Kasumi-1 (cell line): ENCODE measurements around the gene ZIC4.

Experiments
- DNase-seq, 2 experiments: peaks; one replicate each; lab custom pipeline; 2025; lab: John Stamatoyannopoulos, UW

ZIC4 gene

GRCh38 chr3:147417551-147418295 lies 11.4 kb upstream of the ZIC4 start:
- DNase-seq: no peak

- DNase-seq: no peak
Measured at GRCh38 chr3:147416931-147417330, 10.6 kb upstream of the ZIC4 start.

- DNase-seq: no peak
Measured at GRCh38 chr3:147415874-147416273, 9.5 kb upstream of the ZIC4 start.

GRCh38 chr3:147415286-147415685 lies 8.9 kb upstream of the ZIC4 start:
- no peak for DNase-seq

DNA sequence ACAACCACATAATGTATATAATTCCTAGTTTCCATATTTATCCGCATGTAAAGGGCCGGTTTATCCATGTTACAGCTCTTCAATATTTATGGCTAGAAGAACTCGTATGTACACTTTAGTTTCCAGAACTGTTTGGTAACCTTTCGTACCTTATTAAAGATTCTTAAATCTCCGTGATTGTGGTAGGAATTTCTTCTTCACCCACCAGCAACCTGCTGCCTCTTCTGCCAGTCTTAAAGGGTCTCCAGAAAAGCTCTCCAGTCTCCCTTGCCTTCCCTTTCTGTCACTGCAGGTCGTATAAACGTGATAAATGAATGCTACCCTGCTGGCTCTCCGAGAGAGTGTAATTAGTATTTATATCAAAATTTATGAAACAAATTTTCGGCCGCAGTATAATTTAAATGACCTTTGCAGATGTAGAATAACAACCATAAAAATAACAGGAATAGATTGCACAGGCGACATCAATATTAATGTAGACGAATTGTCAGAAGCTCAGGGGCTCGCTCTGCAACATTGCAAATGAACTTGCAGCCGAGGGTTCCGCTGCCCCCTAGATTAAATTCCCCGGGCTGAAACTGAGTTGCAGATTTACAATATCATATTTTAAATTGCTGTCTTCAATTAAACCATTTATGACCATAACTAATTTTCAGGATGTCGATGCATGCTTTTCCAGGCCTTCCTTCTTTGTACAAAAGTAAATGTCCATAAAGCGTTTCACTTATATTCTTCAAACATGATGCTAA lies 8.2 kb upstream of the ZIC4 start:
- DNase-seq: no peak

GRCh38 chr3:147413686-147414389 lies 7.5 kb upstream of the ZIC4 start:
- no peak for DNase-seq

DNA sequence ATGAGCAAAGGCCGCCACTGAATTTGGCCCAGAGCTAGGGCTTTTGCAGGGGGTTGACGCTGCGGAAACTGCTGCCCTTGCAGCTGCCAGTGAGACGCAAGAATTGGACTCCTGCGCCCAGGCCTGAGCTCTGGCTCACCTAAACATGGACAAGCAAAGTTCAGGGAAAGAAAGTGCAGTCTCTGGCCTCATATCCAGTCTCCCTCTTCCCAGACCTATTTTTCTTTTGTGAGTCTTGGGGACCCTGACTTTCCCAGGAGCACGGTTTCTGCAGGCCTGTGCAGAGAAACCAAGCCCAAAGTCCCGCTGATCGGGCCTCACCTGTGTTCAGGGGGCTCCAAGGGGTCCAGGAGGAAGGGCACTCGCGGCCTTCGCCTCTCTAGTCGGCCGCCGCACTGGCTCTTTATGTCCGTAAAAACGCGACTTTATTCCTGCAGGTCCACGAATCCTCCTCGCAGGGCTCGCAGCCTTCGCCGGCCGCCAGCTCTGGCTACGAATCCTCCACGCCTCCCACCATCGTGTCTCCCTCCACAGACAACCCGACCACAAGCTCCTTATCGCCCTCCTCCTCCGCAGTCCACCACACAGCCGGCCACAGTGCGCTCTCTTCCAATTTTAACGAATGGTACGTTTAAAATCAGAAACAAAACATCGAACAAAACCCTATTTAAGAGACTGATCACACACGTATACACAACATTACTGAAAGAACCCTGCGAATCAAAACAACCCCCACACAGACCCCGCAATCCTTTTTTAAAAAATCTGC lies 6.8 kb upstream of the ZIC4 start:
- no peak for DNase-seq

DNA sequence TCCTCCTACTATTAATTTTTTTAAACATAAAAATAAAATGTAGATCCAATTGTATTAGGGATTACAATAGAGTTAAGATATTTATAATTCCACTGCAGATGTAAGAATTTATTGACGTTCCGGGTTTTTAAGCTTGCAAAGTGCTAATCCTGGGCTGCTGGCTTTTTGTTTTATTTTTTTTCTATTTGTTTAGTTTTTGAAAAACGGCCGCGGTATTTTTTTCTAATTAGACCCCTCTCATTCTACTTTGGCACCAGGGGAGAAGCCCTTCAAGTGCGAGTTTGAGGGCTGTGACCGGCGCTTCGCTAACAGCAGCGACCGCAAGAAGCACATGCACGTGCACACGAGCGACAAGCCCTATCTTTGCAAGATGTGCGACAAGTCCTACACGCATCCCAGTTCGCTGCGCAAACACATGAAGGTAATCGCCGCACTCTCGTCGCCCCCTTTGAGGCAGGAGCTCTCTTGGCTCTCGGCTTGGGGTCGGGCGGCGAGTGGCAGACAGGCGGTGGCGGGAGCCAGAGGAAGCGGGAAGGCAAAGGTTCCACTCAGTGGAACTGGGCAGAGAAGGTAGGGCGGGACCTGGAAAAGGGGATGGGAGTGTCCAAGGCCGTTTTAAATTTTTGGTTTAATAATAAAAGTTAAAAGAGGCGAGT lies 6.0 kb upstream of the ZIC4 start:
- DNase-seq: no peak

- no peak for DNase-seq
Measured at GRCh38 chr3:147411815-147412241, 5.5 kb upstream of the ZIC4 start.

DNA sequence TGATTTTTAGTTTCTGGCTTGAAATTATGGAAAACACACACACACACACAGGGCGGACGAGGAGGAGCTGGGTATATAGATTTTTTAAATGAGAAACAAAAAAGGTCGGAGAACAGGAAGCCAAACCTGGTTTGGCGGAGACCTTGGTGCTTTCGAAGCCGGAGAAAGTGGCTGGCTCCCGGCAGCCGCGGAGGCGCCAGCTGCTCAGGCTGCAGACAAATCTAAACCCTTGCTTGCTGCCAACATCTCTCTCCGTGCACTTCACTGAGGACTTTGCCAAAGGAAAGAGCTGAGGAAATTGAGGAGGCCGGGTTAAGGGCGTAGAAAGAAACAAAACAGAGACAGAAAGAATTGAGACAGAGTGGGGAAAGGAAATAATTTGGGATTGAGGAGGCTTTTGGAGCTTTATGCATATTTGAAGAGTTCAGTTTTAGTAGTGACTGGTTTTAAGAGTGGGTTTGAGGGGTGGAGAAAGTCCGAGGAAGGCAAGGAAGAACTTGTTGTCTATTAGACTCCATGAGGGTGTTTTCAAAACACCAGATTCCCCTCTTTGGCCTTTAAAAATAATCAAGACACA lies 5.0 kb upstream of the ZIC4 start:
- DNase-seq: no peak

DNA sequence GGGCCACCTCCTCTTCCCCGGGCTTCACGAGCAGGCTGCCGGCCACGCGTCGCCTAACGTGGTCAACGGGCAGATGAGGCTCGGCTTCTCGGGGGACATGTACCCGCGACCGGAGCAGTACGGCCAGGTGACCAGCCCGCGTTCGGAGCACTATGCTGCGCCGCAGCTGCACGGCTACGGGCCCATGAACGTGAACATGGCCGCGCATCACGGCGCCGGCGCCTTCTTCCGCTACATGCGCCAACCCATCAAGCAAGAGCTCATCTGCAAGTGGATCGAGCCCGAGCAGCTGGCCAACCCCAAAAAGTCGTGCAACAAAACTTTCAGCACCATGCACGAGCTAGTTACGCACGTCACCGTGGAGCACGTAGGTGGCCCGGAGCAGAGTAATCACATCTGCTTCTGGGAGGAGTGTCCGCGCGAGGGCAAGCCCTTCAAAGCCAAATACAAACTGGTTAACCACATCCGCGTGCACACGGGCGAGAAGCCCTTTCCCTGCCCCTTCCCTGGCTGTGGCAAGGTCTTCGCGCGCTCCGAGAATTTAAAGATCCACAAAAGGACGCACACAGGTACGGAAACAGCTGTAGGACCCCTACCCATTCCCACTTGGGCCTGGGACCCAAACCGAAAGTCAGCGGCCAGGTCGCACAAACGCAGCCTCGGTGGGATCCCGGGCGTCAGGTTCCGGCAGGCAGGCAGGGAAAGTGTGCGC lies 4.3 kb upstream of the ZIC4 start:
- no peak for DNase-seq

DNA sequence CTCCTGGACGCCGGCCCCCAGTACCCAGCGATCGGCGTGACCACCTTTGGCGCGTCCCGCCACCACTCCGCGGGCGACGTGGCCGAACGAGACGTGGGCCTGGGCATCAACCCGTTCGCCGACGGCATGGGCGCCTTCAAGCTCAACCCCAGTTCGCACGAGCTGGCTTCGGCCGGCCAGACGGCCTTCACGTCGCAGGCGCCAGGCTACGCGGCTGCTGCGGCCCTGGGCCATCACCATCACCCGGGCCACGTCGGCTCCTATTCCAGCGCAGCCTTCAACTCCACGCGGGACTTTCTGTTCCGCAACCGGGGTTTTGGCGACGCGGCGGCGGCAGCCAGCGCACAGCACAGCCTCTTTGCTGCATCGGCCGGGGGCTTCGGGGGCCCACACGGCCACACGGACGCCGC lies 3.8 kb upstream of the ZIC4 start:
- DNase-seq: no peak

DNA sequence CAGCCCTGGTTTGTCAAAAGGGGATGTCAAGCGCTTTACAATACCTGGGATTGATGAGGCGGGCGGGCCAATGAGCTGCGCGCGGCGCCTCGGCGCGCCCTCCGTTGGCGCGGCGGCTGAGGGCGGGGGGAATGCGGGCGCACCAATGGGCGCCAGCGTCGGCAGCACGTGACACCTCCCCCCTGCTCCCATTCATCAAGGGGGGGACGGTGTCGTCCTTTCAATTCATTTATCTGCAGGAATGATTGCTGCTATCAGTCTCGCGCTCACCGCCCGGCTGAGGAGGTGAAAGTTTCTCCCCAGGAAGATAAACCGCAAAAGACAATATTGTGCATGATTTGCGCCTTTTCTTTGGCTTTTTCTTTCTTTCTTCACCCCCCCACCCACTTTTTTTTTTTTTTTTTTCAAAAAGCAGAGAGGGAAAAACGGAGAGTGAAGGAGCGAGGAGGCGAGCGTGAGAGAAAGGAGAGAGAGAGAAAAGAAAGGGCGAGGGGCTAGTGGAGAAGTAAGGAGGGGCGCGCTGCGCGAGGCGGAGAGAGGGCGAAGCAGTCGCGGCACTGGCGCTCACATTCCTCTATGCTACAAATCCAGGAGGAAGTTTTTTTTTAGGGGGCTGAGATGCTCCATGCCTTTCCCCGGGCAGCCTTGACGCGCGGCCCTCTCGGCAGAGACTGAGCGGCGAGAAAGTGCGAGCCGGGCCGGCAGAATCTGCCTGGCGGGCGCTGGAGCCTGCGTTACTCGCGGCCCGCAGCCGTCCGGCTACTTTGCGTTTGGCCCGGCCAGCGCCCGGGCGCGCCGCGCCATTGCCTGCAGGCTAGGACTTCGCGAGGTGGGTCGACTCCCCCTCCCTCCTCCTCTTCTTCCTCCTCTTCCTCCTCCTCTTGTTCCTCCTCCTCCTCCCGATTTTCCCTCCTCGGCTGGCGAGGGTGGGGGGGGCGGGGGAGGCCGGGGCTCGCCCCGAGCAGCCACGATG lies 3.1 kb upstream of the ZIC4 start, which contains the start of gene ZIC1:
TSS of gene ZIC1 (plus strand) at position 223 of the 973 bp plus-strand sequence. CDS start at position 971, 748 bp downstream.
- no peak for DNase-seq

DNA sequence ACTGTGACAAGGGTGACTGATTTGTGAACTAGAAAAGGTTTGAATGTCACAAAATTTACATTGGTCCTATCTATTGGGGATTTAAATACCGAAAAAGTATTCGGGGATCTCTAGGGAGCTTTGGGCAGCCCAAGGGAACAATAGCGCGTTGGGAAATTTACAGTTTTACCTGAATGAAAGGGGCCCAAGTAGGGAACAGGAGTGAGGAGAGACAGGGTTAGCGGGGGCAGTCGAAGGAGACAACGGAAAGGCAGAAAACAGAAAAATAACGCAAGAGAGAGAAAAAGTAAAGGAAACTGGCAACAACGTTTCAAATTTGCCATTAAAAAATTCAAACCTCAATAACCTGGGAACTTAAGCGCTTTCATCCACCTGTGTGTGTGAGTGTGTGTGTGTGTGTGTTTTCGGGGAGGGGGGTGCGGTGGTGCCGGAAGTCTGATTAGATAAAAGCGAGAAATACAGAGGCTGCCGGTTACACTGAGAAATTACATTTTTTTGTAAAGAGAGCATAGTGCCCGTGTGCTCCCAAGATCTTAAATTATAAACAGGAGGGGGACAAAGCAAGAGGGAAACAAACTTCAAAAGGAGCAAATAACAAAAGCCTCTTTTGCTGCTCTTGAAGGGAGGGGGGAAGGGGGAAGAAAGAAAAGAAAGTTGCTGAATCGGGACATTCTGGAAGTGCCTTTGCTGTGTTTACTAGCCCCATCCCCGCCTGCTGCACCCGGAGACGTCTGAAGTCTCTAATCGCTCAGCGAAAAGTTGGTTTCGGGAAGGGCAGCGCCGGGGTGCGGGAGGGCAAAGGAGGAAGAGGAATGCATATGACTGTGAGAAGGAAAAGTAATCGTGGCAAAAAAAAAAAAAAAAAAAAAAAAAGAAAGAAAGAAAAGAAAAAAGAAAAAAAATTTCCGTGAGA lies 2.1 kb upstream of the ZIC4 start:
- no peak for DNase-seq

- DNase-seq: no peak
Measured at GRCh38 chr3:147407498-147408187, 1.3 kb upstream of the ZIC4 start.

DNA sequence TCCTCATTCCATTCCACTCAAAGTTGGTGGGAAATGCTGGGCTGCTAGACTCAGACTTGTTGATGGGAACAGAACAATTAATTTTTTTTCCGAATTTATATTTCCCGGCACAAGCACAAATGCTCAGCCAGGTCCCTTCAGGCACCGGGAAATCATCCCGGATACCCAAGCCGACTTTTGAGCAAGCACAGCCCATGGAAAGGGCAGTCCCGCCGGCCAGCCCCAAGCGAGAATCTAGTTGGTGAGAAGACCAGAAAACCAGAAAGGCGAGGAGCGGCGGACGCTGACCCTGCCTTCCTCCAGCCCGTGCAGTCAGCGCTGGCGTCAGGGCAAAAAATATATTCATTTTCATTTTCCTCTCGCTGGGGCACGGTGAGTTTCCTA lies 763 bp upstream of the ZIC4 start:
- no peak for DNase-seq

DNA sequence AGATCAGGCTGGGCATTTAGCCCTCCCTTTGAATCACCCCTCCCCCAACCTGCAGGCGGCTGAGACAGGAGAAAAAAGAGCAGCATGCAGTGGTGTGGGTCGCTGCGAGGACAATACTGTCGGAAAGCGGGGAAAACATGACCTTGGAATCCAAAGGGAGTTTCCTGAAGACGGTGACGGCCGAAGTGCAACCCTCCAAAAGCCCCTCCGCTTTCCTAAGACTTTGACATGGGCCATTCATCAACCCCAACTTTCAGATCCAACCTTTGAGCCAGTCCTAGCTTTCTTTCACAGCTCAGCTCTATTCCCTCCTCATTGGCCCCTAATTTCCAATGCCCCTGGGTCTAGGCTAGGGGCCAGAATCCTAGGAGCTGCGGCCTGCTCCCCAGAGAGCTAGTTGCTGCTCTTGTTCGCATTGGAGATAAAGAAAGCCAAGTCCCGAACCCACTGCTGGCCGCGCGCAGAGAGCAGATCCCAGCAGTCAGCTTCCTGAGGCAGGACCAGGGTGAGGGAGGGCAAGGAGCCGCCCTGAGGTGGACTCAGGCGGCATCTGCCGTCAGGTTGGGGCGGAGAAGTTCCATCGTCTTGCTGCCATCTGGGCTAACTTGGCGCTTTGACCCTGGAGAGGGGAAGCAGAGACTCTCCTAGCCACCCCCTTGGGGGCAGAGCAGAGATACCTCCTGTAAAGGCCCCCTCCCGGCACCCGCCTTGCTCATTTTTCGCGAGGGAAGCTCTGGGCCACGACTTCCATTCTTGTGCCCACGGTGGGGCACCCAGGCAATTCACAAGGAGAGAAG lies 914 bp downstream of the ZIC4 start:
- no peak for DNase-seq
